GM12864 (cell line): ENCODE results near the gene FAM193B.

Source experiments
- DNase-seq: peaks from one replicate; pipeline ENCODE4 v3.0.0-alpha.2; 2011; ENCODE audit warnings: low read depth
- H3K4me3 ChIP-seq: 2 replicates; pipeline ENCODE4 v1.5.1; 2011; ENCODE audit warnings: mild to moderate bottlenecking, low read depth, low read length, control low read depth
- TF ChIP-seq, protein P1 (sequence below): IDR thresholded peaks from 2 replicates; pipeline ENCODE4 v1.5.1; 2011; ENCODE audit warnings: low read depth, mild to moderate bottlenecking, moderate library complexity, low read length, control low read depth, inconsistent platforms; ENCODE audit errors: missing control alignments

FAM193B gene

DNA sequence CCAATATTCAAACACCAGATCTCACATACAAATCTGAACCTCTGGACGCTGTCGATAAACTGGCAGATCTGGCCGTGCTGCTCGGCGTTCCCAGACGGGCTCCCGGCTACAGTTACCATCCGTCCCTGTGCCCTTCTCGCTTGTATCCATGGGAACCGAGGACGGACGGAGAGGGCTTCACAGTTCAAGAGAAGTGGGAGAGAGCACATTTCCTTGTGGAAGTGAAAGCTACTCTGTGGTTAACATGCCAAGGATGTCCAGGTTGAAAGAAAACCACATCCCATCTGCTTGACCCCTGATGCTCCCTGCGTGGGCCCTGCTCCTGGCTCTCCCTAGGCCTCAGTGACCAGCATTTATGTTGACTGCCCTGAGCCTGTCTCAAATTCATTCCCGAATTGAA, 74.6 kb downstream of the FAM193B start:
- no peak for DNase-seq
- TF ChIP-seq, protein P1, sequence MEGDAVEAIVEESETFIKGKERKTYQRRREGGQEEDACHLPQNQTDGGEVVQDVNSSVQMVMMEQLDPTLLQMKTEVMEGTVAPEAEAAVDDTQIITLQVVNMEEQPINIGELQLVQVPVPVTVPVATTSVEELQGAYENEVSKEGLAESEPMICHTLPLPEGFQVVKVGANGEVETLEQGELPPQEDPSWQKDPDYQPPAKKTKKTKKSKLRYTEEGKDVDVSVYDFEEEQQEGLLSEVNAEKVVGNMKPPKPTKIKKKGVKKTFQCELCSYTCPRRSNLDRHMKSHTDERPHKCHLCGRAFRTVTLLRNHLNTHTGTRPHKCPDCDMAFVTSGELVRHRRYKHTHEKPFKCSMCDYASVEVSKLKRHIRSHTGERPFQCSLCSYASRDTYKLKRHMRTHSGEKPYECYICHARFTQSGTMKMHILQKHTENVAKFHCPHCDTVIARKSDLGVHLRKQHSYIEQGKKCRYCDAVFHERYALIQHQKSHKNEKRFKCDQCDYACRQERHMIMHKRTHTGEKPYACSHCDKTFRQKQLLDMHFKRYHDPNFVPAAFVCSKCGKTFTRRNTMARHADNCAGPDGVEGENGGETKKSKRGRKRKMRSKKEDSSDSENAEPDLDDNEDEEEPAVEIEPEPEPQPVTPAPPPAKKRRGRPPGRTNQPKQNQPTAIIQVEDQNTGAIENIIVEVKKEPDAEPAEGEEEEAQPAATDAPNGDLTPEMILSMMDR: no peak
- H3K4me3 ChIP-seq: no peak overlapping the region

DNA sequence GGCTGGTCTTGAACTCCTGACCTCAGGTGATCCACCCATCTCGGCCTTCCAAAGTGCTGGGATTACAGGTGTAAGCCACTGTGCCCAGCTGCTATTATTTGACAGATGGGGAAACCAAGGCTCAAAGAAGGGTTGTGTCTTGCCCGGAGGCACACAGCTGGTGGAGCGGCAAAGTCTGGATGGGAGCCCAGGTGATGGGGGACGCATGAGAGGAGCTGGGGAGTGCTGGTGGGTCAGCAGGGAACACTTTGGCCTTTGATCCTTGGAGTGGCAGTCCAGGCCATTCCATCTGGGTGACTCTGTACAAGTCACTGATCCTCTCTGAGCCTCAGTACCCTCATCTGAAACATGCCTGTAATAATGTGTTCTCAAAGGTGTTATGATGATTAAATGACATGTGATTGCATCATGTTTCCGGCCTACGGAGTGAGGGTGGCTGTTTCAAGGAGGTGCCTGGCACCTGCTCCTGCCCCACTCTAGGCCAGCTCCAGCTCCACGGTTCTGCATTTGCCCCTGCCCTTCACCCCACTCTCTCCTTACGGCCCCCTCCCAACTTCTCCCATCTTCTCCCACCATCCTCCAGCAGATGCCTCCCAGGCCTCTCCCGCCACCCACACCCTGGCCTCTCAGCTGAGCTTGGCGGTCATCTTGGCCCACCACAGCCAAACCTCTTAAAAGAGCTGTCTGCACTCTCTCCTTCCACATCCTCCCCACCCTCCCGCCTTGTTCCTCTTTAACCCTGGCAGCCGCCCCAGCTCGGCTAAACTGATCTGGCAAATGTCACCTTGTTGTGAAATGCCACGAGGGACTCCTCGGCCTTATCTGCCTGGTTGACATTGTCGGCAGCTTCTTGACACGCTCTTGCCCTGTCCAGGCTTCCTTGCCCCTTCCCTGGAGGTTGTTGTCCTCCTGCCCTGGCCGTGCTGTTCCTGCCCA, 75.4 kb downstream of the FAM193B start:
- no peak for DNase-seq
- TF ChIP-seq, protein P1: no peak
- H3K4me3 ChIP-seq: no peak overlapping the region

DNA sequence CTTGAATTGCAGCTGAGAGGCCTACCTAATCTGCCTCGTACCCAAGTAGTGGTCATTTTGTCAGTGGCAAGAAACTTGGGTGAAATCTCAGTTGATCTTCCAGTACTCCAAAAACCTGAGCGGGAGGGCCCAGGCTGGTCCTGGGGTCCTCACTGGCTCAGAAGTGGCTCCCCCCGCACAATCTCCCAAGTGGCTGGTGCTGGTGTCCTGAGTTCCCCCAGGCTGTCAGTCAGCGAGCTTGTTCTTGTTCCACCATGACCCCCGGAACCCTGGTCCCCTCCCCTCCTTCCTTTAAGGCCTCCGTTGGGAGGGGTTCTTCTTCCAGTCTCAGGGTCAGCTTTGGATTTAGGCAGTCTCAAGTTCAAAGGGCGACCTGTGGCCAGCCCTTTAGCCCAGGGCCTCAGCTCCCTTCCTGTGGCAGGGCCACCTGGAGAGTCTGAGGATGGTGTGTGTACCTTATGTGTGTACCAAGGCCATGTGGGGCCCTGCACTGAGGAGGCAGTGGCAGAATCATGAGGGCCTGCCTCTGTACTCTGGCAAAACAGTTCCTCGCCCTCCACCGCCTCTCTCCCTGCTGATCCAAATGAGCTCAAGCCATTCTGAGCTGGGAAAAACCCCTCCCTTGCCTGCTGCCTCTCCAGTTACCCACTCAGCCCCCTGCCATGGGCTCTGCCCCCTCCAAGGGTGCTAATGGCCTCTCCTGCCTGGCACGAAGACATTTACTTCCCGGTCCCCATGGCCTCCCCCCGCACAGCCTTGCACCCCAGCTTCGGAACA, 76.5 kb downstream of the FAM193B start:
- TF ChIP-seq, protein P1: no peak
- H3K4me3 ChIP-seq: no peak overlapping the region
- DNase-seq: no peak

DNA sequence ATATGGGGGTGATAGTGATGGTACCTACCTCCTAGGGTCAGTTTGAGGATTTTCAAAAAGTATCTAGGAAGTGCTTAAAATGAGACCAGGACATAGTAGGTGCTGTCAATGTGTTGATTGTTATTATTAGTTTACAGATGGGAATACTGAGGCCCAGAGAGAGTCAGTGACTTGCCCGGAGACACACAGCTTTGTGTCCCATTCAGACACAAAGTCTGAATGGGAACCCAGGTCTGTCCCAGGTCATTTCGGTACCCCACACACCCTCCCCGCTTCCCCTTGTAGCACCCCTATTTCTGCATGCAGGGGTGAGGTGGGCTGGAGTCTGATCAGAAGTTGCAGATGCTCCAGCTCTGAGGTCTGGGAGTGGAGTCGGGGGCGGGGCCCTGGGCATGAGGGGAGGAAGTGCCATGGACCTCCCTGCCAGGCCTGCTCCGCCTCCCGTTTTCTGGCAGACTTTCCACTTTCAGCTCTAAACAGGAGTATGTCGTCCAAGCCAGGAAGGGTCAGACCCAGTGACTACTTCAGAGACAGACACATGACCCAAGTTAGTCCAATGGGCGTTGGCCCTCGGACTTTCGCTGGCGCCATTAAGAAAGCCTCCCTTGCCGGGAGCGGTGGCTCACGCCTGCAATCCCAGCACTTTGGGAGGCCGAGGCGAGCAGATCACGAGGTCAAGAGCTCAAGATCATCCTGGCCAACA, 77.7 kb downstream of the FAM193B start:
- TF ChIP-seq, protein P1: no peak
- no peak for DNase-seq
- H3K4me3 ChIP-seq: no peak overlapping the region

DNA sequence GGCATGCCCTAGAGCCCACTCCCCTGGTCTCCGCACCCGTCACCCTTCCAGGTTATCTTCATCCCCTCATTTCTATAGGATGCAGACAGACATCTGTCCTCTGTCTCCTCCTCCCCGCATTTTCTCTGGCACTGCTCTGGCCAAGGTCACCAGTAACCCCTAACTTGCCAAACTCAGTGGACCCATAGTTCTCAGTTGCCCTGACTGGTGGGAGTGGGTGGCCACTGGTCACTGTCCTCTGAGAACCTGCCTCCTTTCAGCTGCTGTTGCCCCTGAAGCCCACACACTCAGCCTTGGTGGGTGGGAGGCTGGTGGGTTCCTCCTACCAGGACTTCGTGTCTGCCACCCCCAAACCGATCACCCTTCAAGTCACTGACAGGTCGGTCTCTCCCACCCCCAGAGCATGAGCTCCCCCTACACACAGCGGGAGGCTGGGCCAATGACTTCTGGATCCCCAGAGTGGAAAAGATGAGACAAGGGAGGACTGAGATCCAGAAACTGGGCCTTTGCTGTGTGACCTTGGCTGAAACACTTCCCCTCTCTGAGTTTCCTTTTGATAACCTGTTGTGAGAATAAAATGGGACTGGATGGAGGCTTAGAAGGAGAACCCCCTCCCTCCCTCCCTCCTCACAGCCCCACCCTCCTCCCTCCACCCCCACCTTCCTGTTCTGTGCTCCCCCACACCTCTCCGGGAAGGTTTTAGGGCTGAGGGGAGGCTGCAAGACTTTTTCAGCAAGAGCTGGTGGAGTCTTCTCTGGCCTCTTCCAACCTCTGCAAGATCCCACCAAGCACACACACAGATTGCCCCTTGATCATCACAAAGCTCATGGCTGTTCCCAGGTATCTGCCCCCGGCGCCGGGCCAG, 78.6 kb downstream of the FAM193B start:
- H3K4me3 ChIP-seq: no peak overlapping the region
- TF ChIP-seq, protein P1: no peak

DNA sequence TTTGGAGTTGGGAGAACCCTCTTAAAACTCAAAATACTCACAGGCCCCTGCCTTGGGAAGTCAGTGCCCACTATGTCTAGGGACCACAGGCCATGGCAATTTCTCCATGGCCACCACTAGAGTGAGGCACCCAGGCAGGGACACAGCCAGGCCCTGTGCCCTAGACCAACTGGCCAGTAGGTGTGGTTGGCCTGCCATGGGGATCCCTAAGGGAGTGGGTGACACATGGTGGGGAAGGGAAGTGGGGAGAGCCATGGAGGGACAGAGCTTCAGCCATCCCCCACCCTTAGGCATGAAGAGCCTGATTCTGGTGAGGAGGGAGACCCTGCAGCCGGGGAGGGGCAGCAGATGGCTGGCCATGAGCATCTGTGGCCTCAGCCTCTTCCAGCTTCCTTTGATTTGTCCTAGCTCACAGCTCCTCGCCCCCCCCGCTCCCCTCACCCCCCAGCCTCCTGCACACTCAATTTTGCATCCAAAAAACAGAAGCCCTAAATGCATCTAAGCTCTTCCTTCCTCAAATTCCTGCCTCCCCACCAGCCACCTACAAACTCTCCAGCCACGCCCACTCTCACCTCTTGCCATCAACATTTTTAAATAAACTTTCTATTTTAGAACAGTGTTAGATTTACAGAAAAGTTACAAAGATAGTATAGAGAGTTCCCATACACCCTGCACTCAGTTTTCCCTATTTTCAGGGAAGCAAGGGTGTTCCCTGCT, 79.4 kb downstream of the FAM193B start:
- no peak overlapping the region for H3K4me3 ChIP-seq
- DNase-seq: no peak
- TF ChIP-seq, protein P1: no peak

More for the DNA sequence above, 78.6 kb downstream of the FAM193B start:
- no peak for DNase-seq
